Esophagus squamous epithelium (tissue), 4 donors: ENCODE results near the gene IFNA16.

ENCODE experiments used
- CTCF ChIP-seq, 6 experiments: fragments of 450-650 bp in 4 of 6; fragments of 200-600 bp in 2 of 6; sonication (generic) in 2 of 6; IDR thresholded peaks; one replicate each; pipeline ENCODE4 v1.5.1; 2016 to 2019; ENCODE audit warnings: antibody characterized with exemption in 6 of 6, mild to moderate bottlenecking in 4 of 6, moderate library complexity in 4 of 6
- POLR2A ChIP-seq, 4 donors: fragments of 450-650 bp; IDR thresholded peaks; one replicate each; pipeline ENCODE4 v1.6.1; 2017; ENCODE audit warnings: antibody characterized with exemption in 4 of 4, mild to moderate bottlenecking in 4 of 4, moderate library complexity in 3 of 4

DNA sequence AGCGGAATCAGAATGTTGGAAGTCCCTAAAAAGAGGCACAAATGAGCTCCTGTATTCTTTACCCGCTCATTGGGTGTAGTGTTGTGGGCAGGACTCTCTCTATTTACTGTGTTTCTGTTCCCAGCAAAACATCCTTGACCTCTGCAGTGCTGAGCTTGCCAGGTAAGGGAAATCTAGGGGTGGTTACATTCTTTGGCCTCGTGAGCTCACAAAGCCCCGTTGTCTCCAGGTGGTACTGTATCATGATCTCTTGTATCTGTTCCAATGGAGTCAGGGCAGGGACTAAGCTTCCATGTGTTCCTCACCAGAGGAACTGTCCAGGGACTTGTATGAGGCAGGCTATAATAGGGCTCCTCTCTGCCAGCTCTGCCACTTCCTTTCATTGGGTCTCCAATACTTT, 34.5 kb upstream of the IFNA16 start:
- TF ChIP-seq POLR2A (IDR thresholded peaks at IDR 0.05) = no peak
- no peak for TF ChIP-seq CTCF (IDR thresholded peaks at IDR 0.05)
